Loucy (cell line): ENCODE results near the gene CMTM8.

Experiments used
- H2AFZ ChIP-seq: fragments of 200-600 bp; sonication (generic); 2 replicates; pipeline ENCODE4 v1.6.0; 2016; ENCODE audit warnings: antibody characterized with exemption, mild to moderate bottlenecking, low read length, moderate library complexity
- H3F3A ChIP-seq: fragments of 200-600 bp; 2 replicates; pipeline ENCODE4 v1.6.0; 2016; ENCODE audit warnings: antibody characterized with exemption, low read depth, mild to moderate bottlenecking
- H3K27me3 ChIP-seq: fragments of 200-600 bp; sonication (generic); 2 replicates; pipeline ENCODE4 v1.6.1; 2014; ENCODE audit warnings: low read length, mild to moderate bottlenecking; ENCODE audit not compliant: insufficient read depth, poor library complexity, severe bottlenecking
- H3K36me3 ChIP-seq: fragments of 200-600 bp; sonication (generic); 2 replicates; pipeline ENCODE4 v1.6.1; 2016; ENCODE audit warnings: low read length; ENCODE audit not compliant: insufficient read depth
- H3K4me1 ChIP-seq: fragments of 200-600 bp; sonication (generic); 2 replicates; pipeline ENCODE4 v1.5.1; 2014; ENCODE audit warnings: low read length, mild to moderate bottlenecking; ENCODE audit not compliant: insufficient read depth, poor library complexity, severe bottlenecking
- H3K4me2 ChIP-seq: fragments of 200-600 bp; sonication (generic); 2 replicates; pipeline ENCODE4 v1.6.0; 2014; ENCODE audit warnings: antibody characterized with exemption, low read length, low read depth, mild to moderate bottlenecking; ENCODE audit not compliant: poor library complexity, severe bottlenecking
- H3K4me3 ChIP-seq: fragments of 200-600 bp; sonication (generic); 2 replicates; pipeline ENCODE4 v1.5.1; 2014; ENCODE audit warnings: low read length, mild to moderate bottlenecking, mixed read lengths; ENCODE audit not compliant: poor library complexity, severe bottlenecking
- H3K79me2 ChIP-seq: fragments of 200-600 bp; sonication (generic); 2 replicates; pipeline ENCODE4 v1.6.1; 2014; ENCODE audit warnings: low read length; ENCODE audit not compliant: insufficient read depth
- H3K9ac ChIP-seq: fragments of 200-600 bp; sonication (generic); 2 replicates; pipeline ENCODE4 v1.6.0; 2014; ENCODE audit warnings: mild to moderate bottlenecking, low read depth, low read length, moderate library complexity; ENCODE audit not compliant: poor library complexity, severe bottlenecking
- H3K9me2 ChIP-seq: fragments of 200-600 bp; sonication (generic); replicated peaks from 2 replicates; pipeline ENCODE4 v1.6.1; 2016; ENCODE audit warnings: low read depth, low read length, mixed read lengths
- H3K9me3 ChIP-seq: fragments of 200-600 bp; sonication (generic); 2 replicates; pipeline ENCODE4 v1.6.1; 2014; ENCODE audit warnings: mild to moderate bottlenecking, antibody characterized with exemption, low read length, low read depth; ENCODE audit not compliant: insufficient read depth
- H4K20me1 ChIP-seq: fragments of 200-600 bp; sonication (generic); 2 replicates; pipeline ENCODE4 v1.6.0; 2014; ENCODE audit warnings: antibody characterized with exemption, low read length, mild to moderate bottlenecking; ENCODE audit not compliant: insufficient read depth, poor library complexity, severe bottlenecking
- EZH2phosphoT487 ChIP-seq: fragments of 200-600 bp; IDR thresholded peaks from 2 replicates; pipeline ENCODE4 v1.6.1; 2018; ENCODE audit warnings: antibody characterized with exemption, mild to moderate bottlenecking, moderate library complexity, borderline replicate concordance
- TF ChIP-seq, protein P1 (sequence below): fragments of 200-600 bp; sonication (generic); conservative IDR thresholded peaks from 2 replicates; pipeline ENCODE4 v1.5.1; 2014; ENCODE audit warnings: mild to moderate bottlenecking, antibody characterized with exemption, low read length

Gene CMTM8

DNA sequence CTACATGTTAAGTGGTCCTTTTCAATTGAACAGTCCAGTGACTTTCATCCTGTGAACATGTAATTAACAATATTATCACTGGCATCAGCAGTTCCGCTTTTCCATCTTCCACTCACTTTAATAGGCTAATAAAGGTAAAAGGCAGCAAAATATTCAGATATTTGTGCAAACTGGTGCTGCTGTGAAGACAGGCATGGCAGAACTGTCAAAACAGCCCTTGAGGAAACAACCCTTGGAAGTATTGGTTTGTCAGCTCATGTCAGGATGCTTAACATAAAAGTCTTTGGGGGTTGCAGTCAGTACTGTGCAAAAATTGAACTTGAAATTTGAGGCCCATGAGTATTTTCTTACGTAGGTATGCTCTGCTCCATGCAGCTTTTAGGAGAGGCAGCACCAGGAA, 81.1 kb downstream of the CMTM8 start:
- H3K4me2 ChIP-seq: no peak overlapping the region
- no peaks in the 10 kb centered on the region for H3K36me3 ChIP-seq
- H4K20me1 ChIP-seq: no peaks in the 10 kb centered on the region
- no peak overlapping the region for H2AFZ ChIP-seq
- no peaks in the 10 kb centered on the region for H3F3A ChIP-seq
- H3K27me3 ChIP-seq: no peaks in the 10 kb centered on the region
- no peak overlapping the region for H3K9ac ChIP-seq
- H3K4me3 ChIP-seq: no peak overlapping the region
- H3K79me2 ChIP-seq: no peaks in the 10 kb centered on the region
- no peak for TF ChIP-seq EZH2phosphoT487
- TF ChIP-seq, protein P1, sequence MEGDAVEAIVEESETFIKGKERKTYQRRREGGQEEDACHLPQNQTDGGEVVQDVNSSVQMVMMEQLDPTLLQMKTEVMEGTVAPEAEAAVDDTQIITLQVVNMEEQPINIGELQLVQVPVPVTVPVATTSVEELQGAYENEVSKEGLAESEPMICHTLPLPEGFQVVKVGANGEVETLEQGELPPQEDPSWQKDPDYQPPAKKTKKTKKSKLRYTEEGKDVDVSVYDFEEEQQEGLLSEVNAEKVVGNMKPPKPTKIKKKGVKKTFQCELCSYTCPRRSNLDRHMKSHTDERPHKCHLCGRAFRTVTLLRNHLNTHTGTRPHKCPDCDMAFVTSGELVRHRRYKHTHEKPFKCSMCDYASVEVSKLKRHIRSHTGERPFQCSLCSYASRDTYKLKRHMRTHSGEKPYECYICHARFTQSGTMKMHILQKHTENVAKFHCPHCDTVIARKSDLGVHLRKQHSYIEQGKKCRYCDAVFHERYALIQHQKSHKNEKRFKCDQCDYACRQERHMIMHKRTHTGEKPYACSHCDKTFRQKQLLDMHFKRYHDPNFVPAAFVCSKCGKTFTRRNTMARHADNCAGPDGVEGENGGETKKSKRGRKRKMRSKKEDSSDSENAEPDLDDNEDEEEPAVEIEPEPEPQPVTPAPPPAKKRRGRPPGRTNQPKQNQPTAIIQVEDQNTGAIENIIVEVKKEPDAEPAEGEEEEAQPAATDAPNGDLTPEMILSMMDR: no peak
- H3K9me2 ChIP-seq: no peaks in the 10 kb centered on the region
- no peaks in the 10 kb centered on the region for H3K9me3 ChIP-seq
- no peaks in the 10 kb centered on the region for H3K4me1 ChIP-seq

DNA sequence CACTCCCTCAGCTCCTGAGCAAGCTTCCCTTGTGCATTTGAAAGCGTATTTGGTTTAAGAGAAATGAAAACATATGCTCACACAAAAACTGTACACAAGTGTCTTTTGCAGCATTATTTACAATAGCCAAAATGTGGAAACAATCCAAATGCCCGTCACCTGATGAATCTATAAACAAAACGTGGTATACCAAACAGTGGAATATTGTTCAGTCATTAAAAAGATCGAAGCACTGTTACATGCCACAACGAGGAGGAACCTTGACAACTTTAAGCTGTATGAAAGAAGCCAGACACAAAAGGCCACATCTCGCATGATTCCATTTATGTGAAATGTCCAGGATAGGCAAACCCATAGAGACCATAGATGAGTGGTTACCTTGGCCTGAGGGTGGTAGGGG, 81.6 kb downstream of the CMTM8 start:
- TF ChIP-seq, protein P1: no peak
- TF ChIP-seq EZH2phosphoT487: no peak
- Histone ChIP-seq H3K4me3 (no peak overlapping the region), H3K36me3 (no peaks in the 10 kb centered on the region), H2AFZ (no peak overlapping the region), H3K9me3 (no peaks in the 10 kb centered on the region), H3K9me2 (no peaks in the 10 kb centered on the region), H3K4me2 (no peak overlapping the region), H4K20me1 (no peaks in the 10 kb centered on the region), H3K79me2 (no peaks in the 10 kb centered on the region), H3K4me1 (no peaks in the 10 kb centered on the region), H3K27me3 (no peaks in the 10 kb centered on the region), H3K9ac (no peak overlapping the region), H3F3A (no peaks in the 10 kb centered on the region)

DNA sequence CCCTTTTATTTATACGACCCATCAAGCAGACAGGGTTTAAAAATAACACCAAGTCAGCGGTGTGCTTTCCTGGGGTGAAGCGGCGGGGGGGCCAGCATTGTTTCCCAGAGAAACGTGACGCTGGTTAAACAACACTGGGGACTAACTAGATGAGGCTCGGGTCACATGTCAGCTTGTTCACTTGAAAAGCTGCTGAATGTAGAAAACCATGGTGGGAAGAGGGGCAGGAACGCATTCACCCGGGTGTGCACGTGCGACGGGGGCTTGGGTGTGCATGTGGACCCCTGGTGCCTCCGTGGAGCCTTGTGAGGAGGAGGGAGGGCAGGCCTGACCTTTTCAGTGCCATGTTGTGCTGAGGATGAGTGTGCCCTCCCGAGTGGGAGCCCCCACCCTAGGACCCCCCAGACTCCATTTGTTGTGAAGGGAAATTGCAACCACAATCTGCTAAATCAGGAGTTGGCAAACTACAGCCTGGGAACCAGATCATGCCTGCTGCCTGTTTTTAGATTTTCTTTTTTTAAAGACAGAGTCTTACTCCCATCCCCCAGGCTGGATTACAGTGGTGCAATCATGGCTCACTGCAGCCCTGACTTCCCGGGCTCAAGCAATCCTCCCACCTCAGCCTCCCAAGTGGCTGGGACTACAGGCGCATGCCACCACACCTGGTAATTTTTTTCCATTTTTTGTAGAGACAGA, 82.8 kb downstream of the CMTM8 start:
- no peak overlapping the region for H3K9ac ChIP-seq

More for the DNA sequence above, 82.8 kb downstream of the CMTM8 start:
- Histone ChIP-seq H3K4me3 (no peak overlapping the region), H3F3A (no peaks in the 10 kb centered on the region), H3K9me3 (no peaks in the 10 kb centered on the region), H2AFZ (no peak overlapping the region), H3K27me3 (no peaks in the 10 kb centered on the region), H3K79me2 (no peaks in the 10 kb centered on the region), H4K20me1 (no peaks in the 10 kb centered on the region), H3K9me2 (no peaks in the 10 kb centered on the region), H3K4me1 (no peaks in the 10 kb centered on the region), H3K36me3 (no peaks in the 10 kb centered on the region), H3K4me2 (no peak overlapping the region)
- TF ChIP-seq EZH2phosphoT487: no peak
- TF ChIP-seq, protein P1: no peak
